ENCODE results near the gene SDHAF4.
"Not testable (repeated sequence)": the region's sequence is repeated elsewhere in the genome, so short reads cannot be mapped to it uniquely, and the experiment has no call there.

The SDHAF4 gene

GRCh38 chr6:70566751-70567382 lies at the start of gene SDHAF4:
SDHAF4 (plus strand) TSS chr6:70566930; CDS start chr6:70566941, 11 bp downstream.
- peak; percentile 91 for DNase-seq (ENCODE audit: low read depth)

- no peak for DNase-seq (ENCODE audit: low read depth)
Measured at GRCh38 chr6:70518723-70519122, 48.0 kb upstream of the SDHAF4 start.

GRCh38 chr6:70520575-70520974 lies 46.2 kb upstream of the SDHAF4 start:
- peak; percentile 18 for DNase-seq (ENCODE audit: low read depth)

- DNase-seq (ENCODE audit: low read depth) = peak; percentile 5
Measured at GRCh38 chr6:70524721-70525286, 41.9 kb upstream of the SDHAF4 start.

GRCh38 chr6:70527071-70527737 lies 39.5 kb upstream of the SDHAF4 start:
- peak; percentile 39 for DNase-seq (ENCODE audit: low read depth)

- no peak for DNase-seq (ENCODE audit: low read depth)
Measured at GRCh38 chr6:70530023-70530422, 36.7 kb upstream of the SDHAF4 start.

GRCh38 chr6:70531133-70531532 lies 35.6 kb upstream of the SDHAF4 start:
- no peak for DNase-seq (ENCODE audit: low read depth)

GRCh38 chr6:70537266-70537665 lies 29.5 kb upstream of the SDHAF4 start:
- DNase-seq (ENCODE audit: low read depth) = no peak

GRCh38 chr6:70538376-70538775 lies 28.4 kb upstream of the SDHAF4 start:
- DNase-seq (ENCODE audit: low read depth) = no peak

GRCh38 chr6:70547313-70547712 lies 19.4 kb upstream of the SDHAF4 start:
- peak; percentile 53 for DNase-seq (ENCODE audit: low read depth)

GRCh38 chr6:70547905-70548304 lies 18.8 kb upstream of the SDHAF4 start:
- DNase-seq (ENCODE audit: low read depth) = peak; percentile 9

GRCh38 chr6:70549327-70549726 lies 17.4 kb upstream of the SDHAF4 start:
- DNase-seq (ENCODE audit: low read depth) = peak; percentile 66

- no peak for DNase-seq (ENCODE audit: low read depth)
Measured at GRCh38 chr6:70551566-70551965, 15.2 kb upstream of the SDHAF4 start.

GRCh38 chr6:70552286-70552940 lies 14.3 kb upstream of the SDHAF4 start:
- not testable (repeated sequence) for DNase-seq (ENCODE audit: low read depth)

- DNase-seq (ENCODE audit: low read depth) = no peak
Measured at GRCh38 chr6:70552974-70553373, 13.8 kb upstream of the SDHAF4 start.

GRCh38 chr6:70557998-70558397 lies 8.7 kb upstream of the SDHAF4 start:
- DNase-seq (ENCODE audit: low read depth) = no peak

GRCh38 chr6:70562401-70562800 lies 4.3 kb upstream of the SDHAF4 start:
- DNase-seq (ENCODE audit: low read depth) = not testable (repeated sequence)

GRCh38 chr6:70563530-70563929 lies 3.2 kb upstream of the SDHAF4 start:
- DNase-seq (ENCODE audit: low read depth) = peak; percentile 35

- DNase-seq (ENCODE audit: low read depth) = no peak
Measured at GRCh38 chr6:70574643-70575042, 7.9 kb downstream of the SDHAF4 start.

GRCh38 chr6:70575899-70576495 lies 9.3 kb downstream of the SDHAF4 start:
- no peak for DNase-seq (ENCODE audit: low read depth)

- no peak for DNase-seq (ENCODE audit: low read depth)
Measured at GRCh38 chr6:70586114-70586513, 19.4 kb downstream of the SDHAF4 start.

GRCh38 chr6:70590400-70590799 lies 23.7 kb downstream of the SDHAF4 start:
- DNase-seq (ENCODE audit: low read depth) = no peak
